Endothelial cell of umbilical vein (primary cell): ENCODE results near the gene WDR77.

Experiments
- CTCF ChIP-seq, 2 donors: IDR thresholded peaks; 1 replicate in 1 of 2; 2 replicates in 1 of 2; pipeline ENCODE4 v1.5.1; 2011; ENCODE audit warnings: low read length in 2 of 2, mild to moderate bottlenecking in 2 of 2, moderate library complexity in 2 of 2, control low read depth in 1 of 2, inconsistent platforms in 1 of 2, low read depth in 1 of 2; ENCODE audit not compliant: insufficient read depth in 1 of 2; ENCODE audit errors: extremely low read depth in 1 of 2
- EZH2 ChIP-seq: IDR thresholded peaks from 2 replicates; pipeline ENCODE4 v1.6.1; 2012; ENCODE audit warnings: borderline replicate concordance, low read depth, mild to moderate bottlenecking, moderate library complexity, low read length, inconsistent platforms; ENCODE audit not compliant: severe bottlenecking
- FOS ChIP-seq: IDR thresholded peaks from 2 replicates; pipeline ENCODE4 v1.6.1; 2011; ENCODE audit warnings: mild to moderate bottlenecking, low read length, moderate library complexity, borderline replicate concordance; ENCODE audit not compliant: insufficient read depth
- JUN ChIP-seq: IDR thresholded peaks from 2 replicates; pipeline ENCODE4 v1.6.1; 2011; ENCODE audit warnings: borderline replicate concordance, low read depth; ENCODE audit not compliant: insufficient read length, insufficient read depth
- MYC ChIP-seq: IDR thresholded peaks from one replicate; pipeline ENCODE4 v1.6.1; 2011; ENCODE audit warnings: mild to moderate bottlenecking, low read depth, low read length
- POLR2A ChIP-seq: IDR thresholded peaks from 2 replicates; pipeline ENCODE4 v1.6.1; 2012; ENCODE audit warnings: low read depth, mild to moderate bottlenecking, control low read depth, low read length
- POLR2AphosphoS5 ChIP-seq: IDR thresholded peaks from 2 replicates; pipeline ENCODE4 v1.6.1; 2012; ENCODE audit warnings: low read depth, mild to moderate bottlenecking, control low read depth, low read length, moderate library complexity; ENCODE audit not compliant: insufficient read depth
- TF ChIP-seq, protein P1 (sequence below): IDR thresholded peaks from 2 replicates; pipeline ENCODE4 v1.6.1; 2011; ENCODE audit not compliant: insufficient read depth, insufficient read length

GRCh38 chr1:111490220-111490619 is 41.2 kb upstream of the WDR77 start:
- TF ChIP-seq CTCF (IDR thresholded peaks at IDR 0.05; ENCODE audit: extremely low read depth in 1 of 2, insufficient read depth in 1 of 2, low read depth in 1 of 2, low read length in 2 of 2), result no peak
- TF ChIP-seq MYC, result no peak
- no peak for TF ChIP-seq EZH2
- no peak for TF ChIP-seq POLR2A
- no peak for TF ChIP-seq POLR2AphosphoS5
- TF ChIP-seq, protein P1, sequence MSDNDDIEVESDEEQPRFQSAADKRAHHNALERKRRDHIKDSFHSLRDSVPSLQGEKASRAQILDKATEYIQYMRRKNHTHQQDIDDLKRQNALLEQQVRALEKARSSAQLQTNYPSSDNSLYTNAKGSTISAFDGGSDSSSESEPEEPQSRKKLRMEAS, result no peak
- TF ChIP-seq JUN, result no peak
- TF ChIP-seq FOS, result no peak
